ENCODE data around the gene SWSAP1. TPM values are rescaled to one million over a fixed set of nuclear protein-coding genes. Genes with fewer than 3 reads are reported as not detected.

Gene SWSAP1
- total and polyA plus RNA-seq, 9 of the 15 experiments (the other 6 are each of a cell fraction or from before 2014, with no cell fraction given) = 0.18 to 2.8 (median 1.7) TPM

DNA sequence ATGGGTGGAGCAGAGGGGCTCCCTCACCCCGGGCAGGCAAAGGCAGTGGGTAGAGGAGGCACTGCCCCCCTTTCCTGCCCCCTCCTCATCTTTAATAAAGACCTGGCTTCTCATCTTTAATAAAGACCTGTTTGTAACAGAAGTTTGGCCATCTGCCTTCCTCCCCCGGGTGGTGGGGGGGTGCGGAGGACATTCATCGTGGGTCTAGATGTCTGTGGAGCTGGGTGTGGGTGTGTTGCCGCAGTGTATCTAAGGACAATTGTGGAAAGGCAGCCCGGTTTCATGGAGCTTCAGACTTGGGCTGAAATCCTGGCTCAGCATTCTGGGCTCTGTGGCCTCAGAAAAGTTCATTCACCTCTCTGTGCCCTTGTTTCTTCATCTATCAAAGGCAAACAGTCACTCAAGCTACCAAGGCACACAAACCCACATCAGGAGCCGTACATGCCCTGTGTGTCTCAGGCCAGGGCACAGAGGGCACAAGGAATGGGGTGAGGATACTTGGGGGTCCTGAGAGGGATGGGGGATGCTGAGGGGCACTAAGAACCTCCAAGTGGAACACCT lies 8.8 kb upstream of the SWSAP1 start (continued):
- TF ChIP-seq KDM1A (IDR thresholded peaks at IDR 0.05) = no peak

DNA sequence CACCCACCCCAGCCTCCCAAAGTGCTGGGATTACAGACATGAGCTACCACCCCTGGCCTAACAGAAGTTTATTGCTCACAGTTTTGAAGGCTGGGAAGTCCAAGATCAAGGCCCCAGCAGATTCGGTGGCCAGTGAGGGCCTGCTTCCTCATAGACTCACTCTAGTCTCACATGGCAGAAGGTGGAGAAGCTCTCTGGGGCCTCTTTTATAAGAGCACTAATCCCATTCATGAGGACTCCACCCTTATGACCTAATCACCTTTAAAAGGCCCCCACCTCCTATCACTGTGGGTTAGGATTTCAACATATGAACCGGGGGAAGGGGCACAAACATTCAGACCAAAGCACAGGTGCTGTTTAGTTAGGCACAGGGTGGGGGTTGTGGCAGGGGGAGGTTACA lies 6.9 kb upstream of the SWSAP1 start:
- Histone ChIP-seq H3K27ac (ENCODE audit: extremely low read depth, low read depth, low read length) (no peak overlapping the region), H3K4me2 (ENCODE audit: insufficient read depth, low read length) (no peak overlapping the region), H4K20me1 (replicated peaks; ENCODE audit: control insufficient read depth, insufficient read depth, low read length) (no peaks in the 10 kb centered on the region; the same call in 1 of the 2 replicates), H3K9me3 (replicated peaks; ENCODE audit: control insufficient read depth, insufficient read depth, low read depth, low read length) (no peaks in the 10 kb centered on the region), H2AFZ (ENCODE audit: low read depth, low read length) (no peak overlapping the region), H3K4me1 (replicated peaks in 1 of 2; ENCODE audit: control insufficient read depth in 2 of 2, insufficient read depth in 2 of 2, low read length in 2 of 2) (peaks cover 0 to 9% of the 10 kb centered on the region in 2 experiments; a peak in 2 of 5 replicates), H3K4me3 (no peak overlapping the region), H3K79me2 (ENCODE audit: control insufficient read depth, insufficient read depth, low read length) (no peaks in the 10 kb centered on the region), H3K9ac (ENCODE audit: insufficient read depth in 1 of 2, low read depth in 2 of 2, low read length in 2 of 2) (no peak overlapping the region), H3K9me1 (ENCODE audit: control insufficient read depth, insufficient read depth, low read length) (no peaks in the 10 kb centered on the region), H3K27me3 (ENCODE audit: control insufficient read depth in 2 of 2, insufficient read depth in 2 of 2, low read length in 2 of 2) (no peaks in the 10 kb centered on the region), H3K36me3 (ENCODE audit: control insufficient read depth, insufficient read depth, low read length) (peaks cover 6% of the 10 kb centered on the region; the same call in 1 of the 3 replicates)
- intact Hi-C loops (cut with micrococcal nuclease) (no loop called here), in situ Hi-C loops (cut with MboI) (no loop called here)
- ATAC-seq (no peak), FAIRE-seq (no peak), DNase-seq (ENCODE audit: extremely low read depth in 1 of 4, low spot score in 3 of 4) (no peak)
- no peak for TF ChIP-seq HIVEP1 (CRISPR knock-in tag; IDR thresholded peaks at IDR 0.05)
- no peak for TF ChIP-seq ZNF644 (tag; IDR thresholded peaks at IDR 0.05; ENCODE audit: low read depth)
- no peak for TF ChIP-seq DDX20 (tag; IDR thresholded peaks at IDR 0.05; ENCODE audit: low read depth)
- TF ChIP-seq GATAD2A (IDR thresholded peaks at IDR 0.05) = no peak
- no peak for TF ChIP-seq ZNF76 (CRISPR knock-in tag; IDR thresholded peaks at IDR 0.05; ENCODE audit: borderline replicate concordance)
- TF ChIP-seq NR2F6 (CRISPR knock-in tag; IDR thresholded peaks at IDR 0.05) = no peak
- TF ChIP-seq XRCC3 (IDR thresholded peaks at IDR 0.05) = no peak
- TF ChIP-seq, protein P1, sequence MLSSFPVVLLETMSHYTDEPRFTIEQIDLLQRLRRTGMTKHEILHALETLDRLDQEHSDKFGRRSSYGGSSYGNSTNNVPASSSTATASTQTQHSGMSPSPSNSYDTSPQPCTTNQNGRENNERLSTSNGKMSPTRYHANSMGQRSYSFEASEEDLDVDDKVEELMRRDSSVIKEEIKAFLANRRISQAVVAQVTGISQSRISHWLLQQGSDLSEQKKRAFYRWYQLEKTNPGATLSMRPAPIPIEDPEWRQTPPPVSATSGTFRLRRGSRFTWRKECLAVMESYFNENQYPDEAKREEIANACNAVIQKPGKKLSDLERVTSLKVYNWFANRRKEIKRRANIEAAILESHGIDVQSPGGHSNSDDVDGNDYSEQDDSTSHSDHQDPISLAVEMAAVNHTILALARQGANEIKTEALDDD (IDR thresholded peaks at IDR 0.05) = no peak
- TF ChIP-seq, protein P2, sequence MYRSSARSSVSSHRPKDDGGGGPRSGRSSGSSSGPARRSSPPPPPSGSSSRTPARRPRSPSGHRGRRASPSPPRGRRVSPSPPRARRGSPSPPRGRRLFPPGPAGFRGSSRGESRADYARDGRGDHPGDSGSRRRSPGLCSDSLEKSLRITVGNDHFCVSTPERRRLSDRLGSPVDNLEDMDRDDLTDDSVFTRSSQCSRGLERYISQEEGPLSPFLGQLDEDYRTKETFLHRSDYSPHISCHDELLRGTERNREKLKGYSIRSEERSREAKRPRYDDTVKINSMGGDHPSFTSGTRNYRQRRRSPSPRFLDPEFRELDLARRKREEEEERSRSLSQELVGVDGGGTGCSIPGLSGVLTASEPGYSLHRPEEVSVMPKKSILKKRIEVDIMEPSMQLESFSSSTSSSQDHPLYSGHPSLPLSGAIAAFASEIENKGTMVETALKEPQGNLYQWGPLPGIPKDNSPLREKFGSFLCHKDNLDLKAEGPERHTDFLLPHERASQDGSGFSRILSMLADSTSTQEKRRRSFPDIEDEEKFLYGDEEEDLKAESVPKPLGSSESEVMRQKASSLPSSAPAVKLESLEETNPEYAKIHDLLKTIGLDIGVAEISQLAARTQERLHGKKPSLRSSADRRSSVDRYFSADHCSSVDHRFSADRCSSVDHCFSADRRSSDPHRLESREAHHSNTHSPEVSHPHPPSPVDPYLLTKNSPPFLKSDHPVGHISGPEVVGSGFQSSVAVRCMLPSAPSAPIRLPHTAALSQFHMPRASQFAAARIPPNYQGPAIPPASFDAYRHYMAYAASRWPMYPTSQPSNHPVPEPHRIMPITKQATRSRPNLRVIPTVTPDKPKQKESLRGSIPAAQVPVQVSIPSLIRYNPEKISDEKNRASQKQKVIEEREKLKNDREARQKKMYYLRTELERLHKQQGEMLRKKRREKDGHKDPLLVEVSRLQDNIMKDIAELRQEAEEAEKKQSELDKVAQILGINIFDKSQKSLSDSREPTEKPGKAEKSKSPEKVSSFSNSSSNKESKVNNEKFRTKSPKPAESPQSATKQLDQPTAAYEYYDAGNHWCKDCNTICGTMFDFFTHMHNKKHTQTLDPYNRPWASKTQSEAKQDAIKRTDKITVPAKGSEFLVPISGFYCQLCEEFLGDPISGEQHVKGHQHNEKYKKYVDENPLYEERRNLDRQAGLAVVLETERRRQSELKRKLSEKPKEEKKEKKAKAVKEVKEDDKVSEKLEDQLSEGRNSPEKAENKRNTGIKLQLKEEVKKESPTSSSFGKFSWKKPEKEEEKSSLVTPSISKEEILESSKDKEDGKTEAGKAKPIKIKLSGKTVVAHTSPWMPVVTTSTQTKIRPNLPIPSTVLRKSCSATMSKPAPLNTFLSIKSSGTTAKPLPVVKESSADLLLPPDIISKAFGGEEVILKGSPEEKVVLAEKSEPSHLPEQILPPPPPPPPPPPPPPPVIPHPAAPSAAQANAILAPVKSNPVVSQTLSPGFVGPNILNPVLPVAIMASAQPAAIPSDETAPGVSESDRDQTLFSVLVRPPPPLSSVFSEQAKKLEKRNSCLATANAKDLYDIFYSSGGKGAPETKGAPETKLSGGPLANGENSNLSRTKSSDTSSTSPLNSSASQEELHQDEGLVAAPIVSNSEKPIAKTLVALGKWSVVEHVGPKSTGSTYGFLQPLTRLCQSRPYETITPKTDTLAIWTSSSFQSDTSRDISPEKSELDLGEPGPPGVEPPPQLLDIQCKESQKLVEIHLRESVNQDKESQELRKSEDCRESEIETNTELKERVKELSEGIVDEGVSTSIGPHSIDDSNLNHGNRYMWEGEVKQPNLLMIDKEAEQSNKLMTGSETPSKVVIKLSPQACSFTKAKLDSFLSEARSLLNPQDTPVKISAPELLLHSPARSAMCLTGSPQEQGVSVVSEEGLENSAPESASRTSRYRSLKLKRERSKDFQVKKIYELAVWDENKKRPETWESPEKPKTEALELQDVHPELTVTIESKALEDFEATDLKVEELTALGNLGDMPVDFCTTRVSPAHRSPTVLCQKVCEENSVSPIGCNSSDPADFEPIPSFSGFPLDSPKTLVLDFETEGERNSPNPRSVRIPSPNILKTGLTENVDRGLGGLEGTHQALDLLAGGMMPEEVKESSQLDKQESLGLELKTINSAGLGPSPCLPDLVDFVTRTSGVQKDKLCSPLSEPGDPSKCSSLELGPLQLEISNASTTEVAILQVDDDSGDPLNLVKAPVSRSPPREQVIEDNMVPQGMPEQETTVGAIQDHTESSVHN (IDR thresholded peaks at IDR 0.05; ENCODE audit: borderline replicate concordance in 1 of 2, low read depth in 1 of 2) = no peak
- POLR2A ChIA-PET = no interaction called here
- CTCF ChIA-PET (ENCODE audit: low intra/inter-chr PET ratio) = no interaction called here
- WGBS (ENCODE audit: insufficient coverage, low coverage, missing lambda C conversion rate) = 41% methylated on average over 2 of the region's 2 CpGs
- no TSS peak for BruUV-seq (replicated peaks)
